ENCODE data around the gene SND1.

Gene SND1

GRCh38 chr7:128014811-128015210, 362.8 kb downstream of the SND1 start:
- no peak for TF ChIP-seq EZH2phosphoT487 (conservative IDR thresholded peaks at IDR 0.05; ENCODE audit: low read length)
- no peak for TF ChIP-seq CTCF (IDR thresholded peaks at IDR 0.05; ENCODE audit: insufficient read depth, low read length, poor library complexity, severe bottlenecking)
- no peak overlapping the region for H3K4me2 ChIP-seq (ENCODE audit: low read depth, low read length, poor library complexity, severe bottlenecking)
- no peaks in the 10 kb centered on the region for H3K79me2 ChIP-seq (ENCODE audit: insufficient read depth, low read length)
- no peak overlapping the region for H3K9ac ChIP-seq (ENCODE audit: low read length)
- H3K27me3 ChIP-seq (ENCODE audit: low read length): no peaks in the 10 kb centered on the region
- no peaks in the 10 kb centered on the region for H3K9me2 ChIP-seq (replicated peaks; ENCODE audit: insufficient read depth, low read length)
- no peak overlapping the region for H2AFZ ChIP-seq (ENCODE audit: low read depth, low read length, severe bottlenecking)
- H3K9me3 ChIP-seq (ENCODE audit: insufficient read depth, low read length): no peaks in the 10 kb centered on the region
- H3K4me3 ChIP-seq (ENCODE audit: insufficient read depth, low read length, poor library complexity, severe bottlenecking): no peak overlapping the region
- H3K36me3 ChIP-seq (ENCODE audit: low read length): no peaks in the 10 kb centered on the region
- no peak overlapping the region for H3K27ac ChIP-seq (ENCODE audit: low read depth, low read length)
- no peaks in the 10 kb centered on the region for H4K20me1 ChIP-seq (ENCODE audit: low read depth, low read length)
- H3F3A ChIP-seq (ENCODE audit: insufficient read depth): no peaks in the 10 kb centered on the region

GRCh38 chr7:128017460-128017859, 365.5 kb downstream of the SND1 start:
- Histone ChIP-seq H3K36me3 (ENCODE audit: low read length) (no peaks in the 10 kb centered on the region), H4K20me1 (ENCODE audit: low read depth, low read length) (no peaks in the 10 kb centered on the region), H3K79me2 (ENCODE audit: insufficient read depth, low read length) (no peaks in the 10 kb centered on the region), H2AFZ (ENCODE audit: low read depth, low read length, severe bottlenecking) (no peak overlapping the region), H3K27me3 (ENCODE audit: low read length) (no peaks in the 10 kb centered on the region), H3K9me3 (ENCODE audit: insufficient read depth, low read length) (no peaks in the 10 kb centered on the region), H3K9ac (ENCODE audit: low read length) (no peak overlapping the region), H3K4me2 (ENCODE audit: low read depth, low read length, poor library complexity, severe bottlenecking) (no peak overlapping the region), H3K4me3 (ENCODE audit: insufficient read depth, low read length, poor library complexity, severe bottlenecking) (no peak overlapping the region), H3K9me2 (replicated peaks; ENCODE audit: insufficient read depth, low read length) (no peaks in the 10 kb centered on the region), H3K27ac (ENCODE audit: low read depth, low read length) (no peak overlapping the region), H3F3A (ENCODE audit: insufficient read depth) (no peaks in the 10 kb centered on the region)
- no peak for TF ChIP-seq EZH2phosphoT487 (conservative IDR thresholded peaks at IDR 0.05; ENCODE audit: low read length)
- no peak for TF ChIP-seq CTCF (IDR thresholded peaks at IDR 0.05; ENCODE audit: insufficient read depth, low read length, poor library complexity, severe bottlenecking)

- Histone ChIP-seq H3K4me3 (ENCODE audit: insufficient read depth, low read length, poor library complexity, severe bottlenecking) (no peak overlapping the region), H3K36me3 (ENCODE audit: low read length) (no peaks in the 10 kb centered on the region), H2AFZ (ENCODE audit: low read depth, low read length, severe bottlenecking) (no peak overlapping the region), H3K9ac (ENCODE audit: low read length) (no peak overlapping the region), H3K9me3 (ENCODE audit: insufficient read depth, low read length) (no peaks in the 10 kb centered on the region), H3K27ac (ENCODE audit: low read depth, low read length) (no peak overlapping the region), H3K79me2 (ENCODE audit: insufficient read depth, low read length) (no peaks in the 10 kb centered on the region), H3K27me3 (ENCODE audit: low read length) (no peaks in the 10 kb centered on the region), H3F3A (ENCODE audit: insufficient read depth) (no peaks in the 10 kb centered on the region), H3K9me2 (replicated peaks; ENCODE audit: insufficient read depth, low read length) (no peaks in the 10 kb centered on the region), H3K4me2 (ENCODE audit: low read depth, low read length, poor library complexity, severe bottlenecking) (no peak overlapping the region), H4K20me1 (ENCODE audit: low read depth, low read length) (no peaks in the 10 kb centered on the region)
- TF ChIP-seq EZH2phosphoT487 (conservative IDR thresholded peaks at IDR 0.05; ENCODE audit: low read length): no peak
- TF ChIP-seq CTCF (IDR thresholded peaks at IDR 0.05; ENCODE audit: insufficient read depth, low read length, poor library complexity, severe bottlenecking): no peak
Measured at GRCh38 chr7:128017862-128018845, 366.2 kb downstream of the SND1 start.

All from SU-DHL-6 (cell line).